Liver (tissue), 9 donors: ENCODE data around the gene C10orf95. TPM values are rescaled to one million over a fixed set of nuclear protein-coding genes. Genes with fewer than 3 reads are reported as not detected.

Experiments
- DNase-seq: peaks from one replicate; pipeline ENCODE4 v3.0.0-alpha.2; 2017; ENCODE audit warnings: low spot score
- H3K27ac ChIP-seq, 2 donors: one replicate each; pipeline ENCODE4 v1.7.0; 2013; ENCODE audit warnings: inconsistent platforms in 2 of 2, low read length in 2 of 2, control low read depth in 1 of 2, low read depth in 1 of 2, mild to moderate bottlenecking in 1 of 2
- H3K27me3 ChIP-seq, 4 donors: one replicate each; pipeline versions ENCODE4 v1.6.1 to v1.7.0; 2013; ENCODE audit warnings: low read length in 3 of 4, inconsistent platforms in 1 of 4, mild to moderate bottlenecking in 1 of 4, moderate library complexity in 1 of 4; ENCODE audit not compliant: control insufficient read depth in 4 of 4, insufficient read depth in 4 of 4
- H3K36me3 ChIP-seq, 4 donors: one replicate each; pipeline versions ENCODE4 v1.6.1 to v1.7.0; 2013; ENCODE audit warnings: low read length in 3 of 4, mild to moderate bottlenecking in 3 of 4, low read depth in 1 of 4, moderate library complexity in 1 of 4; ENCODE audit not compliant: control insufficient read depth in 4 of 4, insufficient read depth in 3 of 4
- H3K4me1 ChIP-seq, 4 donors: one replicate each; pipeline versions ENCODE4 v1.6.1 to v1.7.0; 2013; ENCODE audit warnings: low read length in 3 of 4, mild to moderate bottlenecking in 3 of 4, moderate library complexity in 1 of 4; ENCODE audit not compliant: control insufficient read depth in 4 of 4, insufficient read depth in 4 of 4
- H3K4me3 ChIP-seq, 3 donors: one replicate each; pipeline versions ENCODE4 v1.6.1 to v1.7.0; 2013; ENCODE audit warnings: low read length in 3 of 3, control low read depth in 1 of 3, low read depth in 1 of 3, mild to moderate bottlenecking in 1 of 3
- H3K9ac ChIP-seq, 2 donors: one replicate each; pipeline ENCODE4 v1.7.0; 2013; ENCODE audit warnings: low read length in 2 of 2, mild to moderate bottlenecking in 2 of 2, moderate library complexity in 2 of 2, control low read depth in 1 of 2, low read depth in 1 of 2
- H3K9me3 ChIP-seq, 4 donors: one replicate each; pipeline versions ENCODE4 v1.6.1 to v1.7.0; 2013; ENCODE audit warnings: low read length in 3 of 4; ENCODE audit not compliant: control insufficient read depth in 4 of 4
- EGR1 ChIP-seq, 2 donors: IDR thresholded peaks; 2 replicates each; pipeline ENCODE4 v1.6.1; 2016 to 2018; ENCODE audit warnings: antibody characterized with exemption in 2 of 2, low read depth in 2 of 2
- FOXA1 ChIP-seq: IDR thresholded peaks from 2 replicates; pipeline ENCODE4 v1.6.1; 2016; ENCODE audit warnings: antibody characterized with exemption
- FOXA2 ChIP-seq: IDR thresholded peaks from 2 replicates; pipeline ENCODE4 v1.6.1; 2016; ENCODE audit warnings: antibody characterized with exemption
- GABPA ChIP-seq, 2 donors: IDR thresholded peaks in 1 of 2; conservative IDR thresholded peaks in 1 of 2; 2 replicates each; pipeline ENCODE4 v1.6.1; 2016; ENCODE audit warnings: antibody characterized with exemption in 2 of 2, mild to moderate bottlenecking in 1 of 2, moderate library complexity in 1 of 2
- HNF4A ChIP-seq, 2 donors: conservative IDR thresholded peaks; 2 replicates each; pipeline ENCODE4 v1.6.1; 2016; ENCODE audit warnings: antibody characterized with exemption in 2 of 2, mild to moderate bottlenecking in 2 of 2
- HNF4G ChIP-seq: IDR thresholded peaks from 2 replicates; pipeline ENCODE4 v1.6.1; 2016; ENCODE audit warnings: antibody characterized with exemption
- JUND ChIP-seq, 2 donors: IDR thresholded peaks; 2 replicates each; pipeline ENCODE4 v1.6.1; 2016; ENCODE audit warnings: antibody characterized with exemption in 2 of 2
- NR2F2 ChIP-seq: IDR thresholded peaks from 2 replicates; pipeline ENCODE4 v1.6.1; 2016; ENCODE audit warnings: antibody characterized with exemption
- RAD21 ChIP-seq, 2 donors: IDR thresholded peaks; 2 replicates each; pipeline ENCODE4 v1.6.1; 2016; ENCODE audit warnings: antibody characterized with exemption in 2 of 2, mild to moderate bottlenecking in 2 of 2
- RXRA ChIP-seq, 2 donors: IDR thresholded peaks; 2 replicates each; pipeline ENCODE4 v1.6.1; 2017 to 2018; ENCODE audit warnings: antibody characterized with exemption in 2 of 2, mild to moderate bottlenecking in 1 of 2
- SP1 ChIP-seq: IDR thresholded peaks from 2 replicates; pipeline ENCODE4 v1.6.1; 2018; ENCODE audit warnings: antibody characterized with exemption, mild to moderate bottlenecking
- TAF1 ChIP-seq: conservative IDR thresholded peaks from 2 replicates; pipeline ENCODE4 v1.6.1; 2016; ENCODE audit warnings: antibody characterized with exemption, mild to moderate bottlenecking
- YY1 ChIP-seq: IDR thresholded peaks from 2 replicates; pipeline ENCODE4 v1.6.1; 2016; ENCODE audit warnings: antibody characterized with exemption, mild to moderate bottlenecking
- WGBS: extraction: QIAGEN DNeasy Blood & Tissue Kit; methylation state at CpG from one replicate; pipeline ENCODE4 v1.1.7; 2013; 5-methylcytosine and 5-hydroxymethylcytosine counted together
- polyA plus RNA-seq, 2 donors: library from polyadenylated mRNA; stranded (reverse) in 1 of 2; unstranded in 1 of 2; fragments of 200-250 nt in 1 of 2; fragments of >200 nt in 1 of 2; fragmentation: Nextera tagmentation in 1 of 2; extraction: Ambion mirVana in 1 of 2; gene quantifications; one replicate each; pipeline versions ENCODE4 v1.2.1 to v1.2.3, GENCODE V29; 2013 to 2015
- total RNA-seq, 2 donors: library from RNA; depleted of rRNA; stranded (reverse); fragments of >200 nt; gene quantifications; one replicate each; pipeline ENCODE4 v1.2.3, GENCODE V29; 2014
- TF ChIP-seq, protein P1 (sequence below): IDR thresholded peaks from 2 replicates; pipeline ENCODE4 v1.6.1; 2016; ENCODE audit warnings: antibody characterized with exemption
- TF ChIP-seq, protein P2 (sequence below): IDR thresholded peaks from 2 replicates; pipeline ENCODE4 v1.6.1; 2016; ENCODE audit warnings: antibody characterized with exemption
- TF ChIP-seq, protein P3 (sequence below): fragments of 150-350 bp; IDR thresholded peaks from 2 replicates; pipeline ENCODE4 v1.5.1; 2017; ENCODE audit warnings: improper control_type of control experiment, low read depth, low read length; ENCODE audit not compliant: missing input control
- TF ChIP-seq, protein P4 (sequence below): IDR thresholded peaks from 2 replicates; pipeline ENCODE4 v1.6.1; 2016; ENCODE audit warnings: antibody characterized with exemption, mild to moderate bottlenecking
- donor health status: healthy.
- donor health status: healthy.
- donor health status: healthy.
- donor health status: healthy.
- donor health status: healthy.

The C10orf95 gene
- total and polyA plus RNA-seq, 4 donors: 0.09 to 0.24 TPM; not detected in 2

DNA sequence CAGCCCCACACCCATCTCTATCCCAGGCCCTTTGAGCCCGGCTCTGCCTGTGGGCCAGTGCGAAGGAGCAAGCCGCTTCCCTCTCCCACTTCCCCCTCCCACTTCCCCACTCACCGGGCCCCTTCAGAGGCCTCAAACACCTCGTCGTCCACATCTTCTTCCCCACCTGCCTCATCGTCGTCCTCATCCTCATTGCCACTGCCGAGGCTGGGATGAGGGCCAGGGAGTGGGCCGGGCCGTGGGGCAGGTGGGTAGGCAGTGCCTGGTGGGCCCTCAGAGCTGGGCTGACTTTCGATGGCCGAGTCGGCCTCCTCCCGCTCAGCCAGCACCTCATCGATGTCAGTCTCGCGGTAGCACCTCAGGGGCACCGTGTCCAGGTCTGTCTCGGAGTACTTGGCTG is 36.6 kb downstream of the C10orf95 start:
- Histone ChIP-seq H3K9ac (no peak overlapping the region), H3K27me3 (peaks cover 0 to 17% (median 6%) of the 10 kb centered on the region in 4 donors), H3K36me3 (no peaks in the 10 kb centered on the region), H3K27ac (no peak overlapping the region), H3K4me1 (peaks cover 6 to 10% (median 7%) of the 10 kb centered on the region in 4 donors), H3K9me3 (no peaks in the 10 kb centered on the region), H3K4me3 (no peak overlapping the region)
- 53% methylated on average over 20 of the region's 20 CpGs for WGBS
- TF ChIP-seq FOXA1 (no peak), YY1 (no peak), HNF4A (conservative IDR thresholded peaks at IDR 0.05) (no peak), NR2F2 (no peak)
- no peak for DNase-seq

DNA sequence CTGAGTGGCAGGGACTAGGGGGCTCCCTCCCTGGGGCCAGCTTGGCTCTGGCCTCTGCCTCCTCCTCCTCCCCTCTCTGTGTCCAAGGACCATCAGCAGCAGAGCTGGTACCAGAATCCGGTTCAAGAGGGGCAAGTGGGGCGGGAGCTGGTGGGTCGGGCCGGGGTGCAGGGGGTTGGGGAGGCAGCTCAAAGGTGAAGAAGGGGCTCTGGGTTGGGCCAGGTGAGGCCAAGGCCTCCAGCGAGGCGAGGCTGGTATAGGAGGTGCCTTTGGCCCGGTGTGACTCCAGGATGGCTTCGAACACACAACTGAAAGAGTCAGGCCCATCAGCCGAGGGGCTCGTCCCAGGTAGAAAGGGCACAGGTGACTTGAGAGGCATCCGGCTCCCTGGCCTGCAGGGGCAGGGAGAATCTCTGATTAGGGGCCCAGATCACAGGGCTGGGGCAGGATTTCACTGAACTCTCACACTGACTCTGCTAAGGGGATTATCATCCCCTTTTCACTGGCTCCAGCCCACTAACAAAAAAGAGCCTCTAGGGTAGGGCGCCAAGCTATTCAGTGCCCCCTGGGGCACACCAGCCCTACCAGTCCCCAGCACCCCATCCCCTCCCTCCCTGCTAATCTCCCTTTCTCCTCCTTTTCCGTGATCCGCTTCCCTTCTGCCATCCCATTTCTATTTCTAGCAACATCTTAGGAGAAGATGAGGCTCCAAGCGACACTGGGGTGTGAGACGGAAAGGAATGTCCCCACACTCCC is 37.4 kb downstream of the C10orf95 start:
- H3K27ac ChIP-seq: no peak overlapping the region
- no peaks in the 10 kb centered on the region for H3K9me3 ChIP-seq
- 81% methylated on average over 16 of the region's 16 CpGs for WGBS
- no peaks in the 10 kb centered on the region for H3K36me3 ChIP-seq
- H3K4me1 ChIP-seq: peaks cover 0 to 4% (median under 1%) of the 10 kb centered on the region in 4 donors
- H3K4me3 ChIP-seq: no peak overlapping the region
- no peak overlapping the region for H3K9ac ChIP-seq
- TF ChIP-seq GABPA (IDR thresholded peaks at IDR 0.05 in 1 of 2, conservative IDR thresholded peaks at IDR 0.05 in 1 of 2) (no peak), JUND (IDR thresholded peaks at IDR 0.05) (no peak)
- TF ChIP-seq, protein P1, sequence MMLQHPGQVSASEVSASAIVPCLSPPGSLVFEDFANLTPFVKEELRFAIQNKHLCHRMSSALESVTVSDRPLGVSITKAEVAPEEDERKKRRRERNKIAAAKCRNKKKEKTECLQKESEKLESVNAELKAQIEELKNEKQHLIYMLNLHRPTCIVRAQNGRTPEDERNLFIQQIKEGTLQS: no peak
- TF ChIP-seq, protein P2, sequence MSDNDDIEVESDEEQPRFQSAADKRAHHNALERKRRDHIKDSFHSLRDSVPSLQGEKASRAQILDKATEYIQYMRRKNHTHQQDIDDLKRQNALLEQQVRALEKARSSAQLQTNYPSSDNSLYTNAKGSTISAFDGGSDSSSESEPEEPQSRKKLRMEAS: no peak
- peaks cover 0 to 17% (median 6%) of the 10 kb centered on the region in 4 donors for H3K27me3 ChIP-seq
- DNase-seq: no peak

DNA sequence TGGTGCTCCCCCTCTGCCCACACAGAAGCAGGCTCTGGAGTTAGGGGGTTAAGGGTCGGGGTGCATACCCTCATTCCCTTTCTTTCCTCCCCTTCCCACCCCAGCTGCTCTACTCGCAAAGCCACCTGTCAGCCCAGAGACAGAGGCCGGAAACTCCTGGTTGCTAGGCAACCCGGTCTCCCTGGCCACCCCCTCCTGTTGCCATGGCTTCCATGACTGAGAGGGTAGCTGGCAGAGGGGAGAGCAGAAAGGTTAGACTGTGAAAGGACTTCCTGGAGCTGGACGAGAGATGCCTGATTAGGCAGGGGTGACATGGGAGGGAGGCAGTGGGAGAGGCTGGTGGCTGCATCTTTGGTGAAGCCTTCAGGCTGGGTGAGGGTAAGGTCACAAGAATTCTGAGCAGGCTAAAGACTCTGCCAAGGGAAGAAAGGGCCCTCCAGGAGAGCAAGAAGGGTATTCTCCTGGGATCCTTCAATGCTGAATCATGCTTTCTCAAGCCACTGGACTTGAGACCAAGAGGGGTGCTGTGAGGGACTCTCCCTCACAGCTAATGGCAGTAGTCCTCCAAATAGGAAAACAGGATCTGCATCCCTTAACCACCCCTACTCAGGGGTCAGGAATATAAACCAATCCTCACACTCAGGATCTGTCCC is 38.2 kb downstream of the C10orf95 start:
- peaks cover 2 to 8% (median 5%) of the 10 kb centered on the region in 4 donors for H3K4me1 ChIP-seq
- no peak overlapping the region for H3K9ac ChIP-seq
- no peak overlapping the region for H3K27ac ChIP-seq
- no peak for DNase-seq
- H3K27me3 ChIP-seq: peaks cover 0 to 19% (median 6%) of the 10 kb centered on the region in 4 donors
- H3K36me3 ChIP-seq: no peaks in the 10 kb centered on the region
- no peak overlapping the region for H3K4me3 ChIP-seq
- no peaks in the 10 kb centered on the region for H3K9me3 ChIP-seq
- WGBS: 28% methylated on average over 5 of the region's 5 CpGs
- TF ChIP-seq FOXA2 (no peak), GABPA (IDR thresholded peaks at IDR 0.05 in 1 of 2, conservative IDR thresholded peaks at IDR 0.05 in 1 of 2) (no peak), NR2F2 (no peak), HNF4G (no peak), FOXA1 (no peak), RXRA (IDR thresholded peaks at IDR 0.05) (no peak), JUND (IDR thresholded peaks at IDR 0.05) (no peak), RAD21 (IDR thresholded peaks at IDR 0.05) (no peak), HNF4A (conservative IDR thresholded peaks at IDR 0.05) (no peak), TAF1 (no peak), YY1 (no peak), SP1 (no peak), EGR1 (IDR thresholded peaks at IDR 0.05; ENCODE audit: low read depth in 2 of 2) (no peak)
- TF ChIP-seq, protein P3, sequence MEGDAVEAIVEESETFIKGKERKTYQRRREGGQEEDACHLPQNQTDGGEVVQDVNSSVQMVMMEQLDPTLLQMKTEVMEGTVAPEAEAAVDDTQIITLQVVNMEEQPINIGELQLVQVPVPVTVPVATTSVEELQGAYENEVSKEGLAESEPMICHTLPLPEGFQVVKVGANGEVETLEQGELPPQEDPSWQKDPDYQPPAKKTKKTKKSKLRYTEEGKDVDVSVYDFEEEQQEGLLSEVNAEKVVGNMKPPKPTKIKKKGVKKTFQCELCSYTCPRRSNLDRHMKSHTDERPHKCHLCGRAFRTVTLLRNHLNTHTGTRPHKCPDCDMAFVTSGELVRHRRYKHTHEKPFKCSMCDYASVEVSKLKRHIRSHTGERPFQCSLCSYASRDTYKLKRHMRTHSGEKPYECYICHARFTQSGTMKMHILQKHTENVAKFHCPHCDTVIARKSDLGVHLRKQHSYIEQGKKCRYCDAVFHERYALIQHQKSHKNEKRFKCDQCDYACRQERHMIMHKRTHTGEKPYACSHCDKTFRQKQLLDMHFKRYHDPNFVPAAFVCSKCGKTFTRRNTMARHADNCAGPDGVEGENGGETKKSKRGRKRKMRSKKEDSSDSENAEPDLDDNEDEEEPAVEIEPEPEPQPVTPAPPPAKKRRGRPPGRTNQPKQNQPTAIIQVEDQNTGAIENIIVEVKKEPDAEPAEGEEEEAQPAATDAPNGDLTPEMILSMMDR: no peak
- TF ChIP-seq, protein P1: no peak
- TF ChIP-seq, protein P2: no peak
- TF ChIP-seq, protein P4, sequence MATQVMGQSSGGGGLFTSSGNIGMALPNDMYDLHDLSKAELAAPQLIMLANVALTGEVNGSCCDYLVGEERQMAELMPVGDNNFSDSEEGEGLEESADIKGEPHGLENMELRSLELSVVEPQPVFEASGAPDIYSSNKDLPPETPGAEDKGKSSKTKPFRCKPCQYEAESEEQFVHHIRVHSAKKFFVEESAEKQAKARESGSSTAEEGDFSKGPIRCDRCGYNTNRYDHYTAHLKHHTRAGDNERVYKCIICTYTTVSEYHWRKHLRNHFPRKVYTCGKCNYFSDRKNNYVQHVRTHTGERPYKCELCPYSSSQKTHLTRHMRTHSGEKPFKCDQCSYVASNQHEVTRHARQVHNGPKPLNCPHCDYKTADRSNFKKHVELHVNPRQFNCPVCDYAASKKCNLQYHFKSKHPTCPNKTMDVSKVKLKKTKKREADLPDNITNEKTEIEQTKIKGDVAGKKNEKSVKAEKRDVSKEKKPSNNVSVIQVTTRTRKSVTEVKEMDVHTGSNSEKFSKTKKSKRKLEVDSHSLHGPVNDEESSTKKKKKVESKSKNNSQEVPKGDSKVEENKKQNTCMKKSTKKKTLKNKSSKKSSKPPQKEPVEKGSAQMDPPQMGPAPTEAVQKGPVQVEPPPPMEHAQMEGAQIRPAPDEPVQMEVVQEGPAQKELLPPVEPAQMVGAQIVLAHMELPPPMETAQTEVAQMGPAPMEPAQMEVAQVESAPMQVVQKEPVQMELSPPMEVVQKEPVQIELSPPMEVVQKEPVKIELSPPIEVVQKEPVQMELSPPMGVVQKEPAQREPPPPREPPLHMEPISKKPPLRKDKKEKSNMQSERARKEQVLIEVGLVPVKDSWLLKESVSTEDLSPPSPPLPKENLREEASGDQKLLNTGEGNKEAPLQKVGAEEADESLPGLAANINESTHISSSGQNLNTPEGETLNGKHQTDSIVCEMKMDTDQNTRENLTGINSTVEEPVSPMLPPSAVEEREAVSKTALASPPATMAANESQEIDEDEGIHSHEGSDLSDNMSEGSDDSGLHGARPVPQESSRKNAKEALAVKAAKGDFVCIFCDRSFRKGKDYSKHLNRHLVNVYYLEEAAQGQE: no peak
